Measurements from ENCODE around the gene BSPRY. TPM values are rescaled to one million over a fixed set of nuclear protein-coding genes. Genes with fewer than 3 reads are reported as not detected.
A peak's percentile ranks its signal among the peaks of the same experiment; 100 is the strongest.

The BSPRY gene
- total RNA-seq, 4 donors from 2014 or later, result 0.52 to 0.99 (median 0.70) TPM

- 92% methylated on average over 12 of the region's 13 CpGs for WGBS
- Histone ChIP-seq H3K27me3 (no peaks in the 10 kb centered on the region), H3K4me3 (no peak overlapping the region), H3K36me3 (peaks cover 30 to 79% (median 71%) of the 10 kb centered on the region in 4 donors), H3K27ac (replicated peaks in 1 of 4) (no peak overlapping the region), H3K4me1 (no peaks in the 10 kb centered on the region), H3K9me3 (no peaks in the 10 kb centered on the region)
- TF ChIP-seq EP300 (IDR thresholded peaks at IDR 0.05), result no peak
- no peak for TF ChIP-seq CTCF (IDR thresholded peaks at IDR 0.05)
- TF ChIP-seq POLR2AphosphoS5 (IDR thresholded peaks at IDR 0.05), result no peak
- TF ChIP-seq POLR2A (IDR thresholded peaks at IDR 0.05; ENCODE audit: low read depth), result no peak
- DNase-seq (ENCODE audit: extremely low spot score), result peak; percentile 81
- intact Hi-C loops (cut with DNase I), result no loop called here
These were observed 39.5 kb downstream of the BSPRY start for GRCh38 chr9:113388833-113389232.

GRCh38 chr9:113389451-113389850, 40.1 kb downstream of the BSPRY start:
- Histone ChIP-seq H3K27me3 (no peaks in the 10 kb centered on the region), H3K27ac (replicated peaks in 1 of 4) (no peak overlapping the region), H3K9me3 (no peaks in the 10 kb centered on the region), H3K4me1 (no peaks in the 10 kb centered on the region), H3K36me3 (peaks cover 30 to 80% (median 71%) of the 10 kb centered on the region in 4 donors), H3K4me3 (no peak overlapping the region)
- no peak for TF ChIP-seq CTCF (IDR thresholded peaks at IDR 0.05)
- TF ChIP-seq EP300 (IDR thresholded peaks at IDR 0.05), result no peak
- no peak for TF ChIP-seq POLR2AphosphoS5 (IDR thresholded peaks at IDR 0.05)
- no peak for TF ChIP-seq POLR2A (IDR thresholded peaks at IDR 0.05; ENCODE audit: low read depth)
- intact Hi-C loops (cut with DNase I), result no loop called here
- 93% methylated on average over 8 of the region's 11 CpGs for WGBS
- DNase-seq (ENCODE audit: extremely low spot score), result no peak

- Histone ChIP-seq H3K4me1 (no peaks in the 10 kb centered on the region), H3K36me3 (peaks cover 30 to 88% (median 73%) of the 10 kb centered on the region in 4 donors), H3K27ac (replicated peaks in 1 of 4) (no peak overlapping the region), H3K27me3 (no peaks in the 10 kb centered on the region), H3K9me3 (no peaks in the 10 kb centered on the region), H3K4me3 (no peak overlapping the region)
- no peak for TF ChIP-seq EP300 (IDR thresholded peaks at IDR 0.05)
- no peak for TF ChIP-seq POLR2A (IDR thresholded peaks at IDR 0.05; ENCODE audit: low read depth)
- no peak for TF ChIP-seq POLR2AphosphoS5 (IDR thresholded peaks at IDR 0.05)
- WGBS, result 97% methylated on average over 11 of the region's 17 CpGs
- intact Hi-C loops (cut with DNase I), result no loop called here
- peak; percentile 57 for DNase-seq (ENCODE audit: extremely low spot score)
These were observed 41.0 kb downstream of the BSPRY start for GRCh38 chr9:113390192-113390960.

GRCh38 chr9:113391917-113392316, 42.6 kb downstream of the BSPRY start:
- intact Hi-C loops (cut with DNase I), result no loop called here
- Histone ChIP-seq H3K4me1 (no peaks in the 10 kb centered on the region), H3K4me3 (no peak overlapping the region), H3K9me3 (no peaks in the 10 kb centered on the region), H3K36me3 (peaks cover 30 to 85% (median 68%) of the 10 kb centered on the region in 4 donors), H3K27ac (replicated peaks in 1 of 4) (no peak overlapping the region), H3K27me3 (no peaks in the 10 kb centered on the region)
- TF ChIP-seq POLR2A (IDR thresholded peaks at IDR 0.05; ENCODE audit: low read depth) (no peak), CTCF (IDR thresholded peaks at IDR 0.05) (no peak), EP300 (IDR thresholded peaks at IDR 0.05) (no peak), POLR2AphosphoS5 (IDR thresholded peaks at IDR 0.05) (no peak)
- WGBS, result 93% methylated on average over 7 of the region's 7 CpGs
- no peak for DNase-seq (ENCODE audit: extremely low spot score)

- no peak overlapping the region for H3K27ac ChIP-seq (replicated peaks in 1 of 4)
- TF ChIP-seq POLR2AphosphoS5 (IDR thresholded peaks at IDR 0.05) (no peak), CTCF (IDR thresholded peaks at IDR 0.05) (no peak), POLR2A (IDR thresholded peaks at IDR 0.05; ENCODE audit: low read depth) (no peak), EP300 (IDR thresholded peaks at IDR 0.05) (no peak)
- no peak overlapping the region for H3K4me3 ChIP-seq
- no peaks in the 10 kb centered on the region for H3K27me3 ChIP-seq
- H3K9me3 ChIP-seq, result no peaks in the 10 kb centered on the region
- DNase-seq (ENCODE audit: extremely low spot score), result no peak
- 97% methylated on average over 7 of the region's 7 CpGs for WGBS
- peaks cover 0 to under 1% (median 0%) of the 10 kb centered on the region in 4 donors for H3K4me1 ChIP-seq
- intact Hi-C loops (cut with DNase I), result no loop called here
- peaks cover 27 to 72% (median 55%) of the 10 kb centered on the region in 4 donors for H3K36me3 ChIP-seq
These were observed 43.9 kb downstream of the BSPRY start for GRCh38 chr9:113393281-113393680.
